ENCODE data around the gene CAPN1. TPM values are rescaled to one million over a fixed set of nuclear protein-coding genes. Genes with fewer than 3 reads are reported as not detected.

CAPN1 gene
- total and polyA plus RNA-seq, 2 of the 13 experiments (the other 11 are each of a cell fraction or from before 2014, with no cell fraction given), result 57.3 to 82.6 TPM

GRCh38 chr11:65180877-65181568 lies 705 bp upstream of the CAPN1 start (continued):
- TF ChIP-seq TAF15 (IDR thresholded peaks at IDR 0.05; ENCODE audit: low read depth, low read length, poor library complexity, severe bottlenecking) (no peak), KLF13 (CRISPR knock-in tag; IDR thresholded peaks at IDR 0.05) (0 out of 2 replicates have a peak, but pooled peaks have one; percentile 51), ZNF501 (CRISPR knock-in tag; IDR thresholded peaks at IDR 0.05) (0 out of 2 replicates have a peak, but pooled peaks have one; percentile 46), KAT2B (IDR thresholded peaks at IDR 0.05; ENCODE audit: borderline replicate concordance, low read depth, low read length) (no peak), ZNF224 (CRISPR knock-in tag; IDR thresholded peaks at IDR 0.05) (no peak), BCL6 (CRISPR knock-in tag; IDR thresholded peaks at IDR 0.05) (no peak), RAD21 (CRISPR knock-in tag; IDR thresholded peaks at IDR 0.05) (peak; percentile 69), PAX8 (CRISPR knock-in tag; IDR thresholded peaks at IDR 0.05; ENCODE audit: borderline replicate concordance) (no peak; the same call in 1 of the 2 replicates), HOXA9 (CRISPR knock-in tag; IDR thresholded peaks at IDR 0.05; ENCODE audit: borderline replicate concordance) (no peak), PRDM4 (CRISPR knock-in tag; IDR thresholded peaks at IDR 0.05; ENCODE audit: borderline replicate concordance) (no peak), SRSF9 (IDR thresholded peaks at IDR 0.05; ENCODE audit: borderline replicate concordance, insufficient read depth, low read depth, low read length, poor library complexity, severe bottlenecking) (no peak), KDM6A (CRISPR knock-in tag; IDR thresholded peaks at IDR 0.05; ENCODE audit: low read depth) (no peak), ZNF839 (CRISPR knock-in tag; IDR thresholded peaks at IDR 0.05; ENCODE audit: borderline replicate concordance) (0 out of 2 replicates have a peak, but pooled peaks have one; percentile 53), ZNF558 (CRISPR knock-in tag; IDR thresholded peaks at IDR 0.05; ENCODE audit: borderline replicate concordance) (no peak), HNF4G (IDR thresholded peaks at IDR 0.05; ENCODE audit: borderline replicate concordance, low read depth, low read length) (no peak), HNF4G (CRISPR knock-in tag; IDR thresholded peaks at IDR 0.05; ENCODE audit: borderline replicate concordance, low read depth) (no peak), ZNF18 (CRISPR knock-in tag; IDR thresholded peaks at IDR 0.05; ENCODE audit: insufficient replicate concordance) (no peak), HDAC2 (CRISPR knock-in tag; IDR thresholded peaks at IDR 0.05) (peak; percentile 77), TCF7 (IDR thresholded peaks at IDR 0.05; ENCODE audit: low read depth) (no peak), ZBTB21 (CRISPR knock-in tag; IDR thresholded peaks at IDR 0.05) (no peak), ZFP41 (CRISPR knock-in tag; IDR thresholded peaks at IDR 0.05; ENCODE audit: borderline replicate concordance) (peak; percentile 64; the same call in 1 of the 2 replicates), ZNF343 (CRISPR knock-in tag; IDR thresholded peaks at IDR 0.05) (0 out of 2 replicates have a peak, but pooled peaks have one; percentile 30)
- TF ChIP-seq, protein P1, sequence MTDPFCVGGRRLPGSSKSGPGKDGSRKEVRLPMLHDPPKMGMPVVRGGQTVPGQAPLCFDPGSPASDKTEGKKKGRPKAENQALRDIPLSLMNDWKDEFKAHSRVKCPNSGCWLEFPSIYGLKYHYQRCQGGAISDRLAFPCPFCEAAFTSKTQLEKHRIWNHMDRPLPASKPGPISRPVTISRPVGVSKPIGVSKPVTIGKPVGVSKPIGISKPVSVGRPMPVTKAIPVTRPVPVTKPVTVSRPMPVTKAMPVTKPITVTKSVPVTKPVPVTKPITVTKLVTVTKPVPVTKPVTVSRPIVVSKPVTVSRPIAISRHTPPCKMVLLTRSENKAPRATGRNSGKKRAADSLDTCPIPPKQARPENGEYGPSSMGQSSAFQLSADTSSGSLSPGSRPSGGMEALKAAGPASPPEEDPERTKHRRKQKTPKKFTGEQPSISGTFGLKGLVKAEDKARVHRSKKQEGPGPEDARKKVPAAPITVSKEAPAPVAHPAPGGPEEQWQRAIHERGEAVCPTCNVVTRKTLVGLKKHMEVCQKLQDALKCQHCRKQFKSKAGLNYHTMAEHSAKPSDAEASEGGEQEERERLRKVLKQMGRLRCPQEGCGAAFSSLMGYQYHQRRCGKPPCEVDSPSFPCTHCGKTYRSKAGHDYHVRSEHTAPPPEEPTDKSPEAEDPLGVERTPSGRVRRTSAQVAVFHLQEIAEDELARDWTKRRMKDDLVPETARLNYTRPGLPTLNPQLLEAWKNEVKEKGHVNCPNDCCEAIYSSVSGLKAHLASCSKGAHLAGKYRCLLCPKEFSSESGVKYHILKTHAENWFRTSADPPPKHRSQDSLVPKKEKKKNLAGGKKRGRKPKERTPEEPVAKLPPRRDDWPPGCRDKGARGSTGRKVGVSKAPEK (CRISPR knock-in tag; IDR thresholded peaks at IDR 0.05; ENCODE audit: borderline replicate concordance), result no peak
